ENCODE results near the gene UTP3.
"Not testable (repeated sequence)": the region's sequence is repeated elsewhere in the genome, so short reads cannot be mapped to it uniquely, and the experiment has no call there.

Gene UTP3, protein sequence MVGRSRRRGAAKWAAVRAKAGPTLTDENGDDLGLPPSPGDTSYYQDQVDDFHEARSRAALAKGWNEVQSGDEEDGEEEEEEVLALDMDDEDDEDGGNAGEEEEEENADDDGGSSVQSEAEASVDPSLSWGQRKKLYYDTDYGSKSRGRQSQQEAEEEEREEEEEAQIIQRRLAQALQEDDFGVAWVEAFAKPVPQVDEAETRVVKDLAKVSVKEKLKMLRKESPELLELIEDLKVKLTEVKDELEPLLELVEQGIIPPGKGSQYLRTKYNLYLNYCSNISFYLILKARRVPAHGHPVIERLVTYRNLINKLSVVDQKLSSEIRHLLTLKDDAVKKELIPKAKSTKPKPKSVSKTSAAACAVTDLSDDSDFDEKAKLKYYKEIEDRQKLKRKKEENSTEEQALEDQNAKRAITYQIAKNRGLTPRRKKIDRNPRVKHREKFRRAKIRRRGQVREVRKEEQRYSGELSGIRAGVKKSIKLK

GRCh38 chr4:70687821-70688794 is at the start of gene UTP3:
Gene UTP3, plus strand, starts transcription at chr4:70688532. Its CDS starts 146 bp downstream, at chr4:70688678.
- TF ChIP-seq, protein P1, sequence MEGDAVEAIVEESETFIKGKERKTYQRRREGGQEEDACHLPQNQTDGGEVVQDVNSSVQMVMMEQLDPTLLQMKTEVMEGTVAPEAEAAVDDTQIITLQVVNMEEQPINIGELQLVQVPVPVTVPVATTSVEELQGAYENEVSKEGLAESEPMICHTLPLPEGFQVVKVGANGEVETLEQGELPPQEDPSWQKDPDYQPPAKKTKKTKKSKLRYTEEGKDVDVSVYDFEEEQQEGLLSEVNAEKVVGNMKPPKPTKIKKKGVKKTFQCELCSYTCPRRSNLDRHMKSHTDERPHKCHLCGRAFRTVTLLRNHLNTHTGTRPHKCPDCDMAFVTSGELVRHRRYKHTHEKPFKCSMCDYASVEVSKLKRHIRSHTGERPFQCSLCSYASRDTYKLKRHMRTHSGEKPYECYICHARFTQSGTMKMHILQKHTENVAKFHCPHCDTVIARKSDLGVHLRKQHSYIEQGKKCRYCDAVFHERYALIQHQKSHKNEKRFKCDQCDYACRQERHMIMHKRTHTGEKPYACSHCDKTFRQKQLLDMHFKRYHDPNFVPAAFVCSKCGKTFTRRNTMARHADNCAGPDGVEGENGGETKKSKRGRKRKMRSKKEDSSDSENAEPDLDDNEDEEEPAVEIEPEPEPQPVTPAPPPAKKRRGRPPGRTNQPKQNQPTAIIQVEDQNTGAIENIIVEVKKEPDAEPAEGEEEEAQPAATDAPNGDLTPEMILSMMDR (IDR thresholded peaks at IDR 0.05; ENCODE audit: insufficient read depth, low read length, missing control alignments), result peak; percentile 98
- ChIA-PET POLR2A (interaction anchor here (1.0 to 1.3 kb wide), 2 partner anchors 16 to 151 kb away, joined by 3 to 4 read pairs; no protein-coding TSS in a partner anchor), CTCF (interaction anchor here (0.6 to 3.6 kb wide), 34 partner anchors 8 to 495 kb away, joined by 3 to 31 read pairs (median 4); partner anchors contain the start of genes JCHAIN, MOB1B and RUFY3)
- H3K4me3 ChIP-seq (ENCODE audit: low read depth, low read length), result peak within 1 kb of the TSS; percentile 98
- DNase-seq (ENCODE audit: low read depth, low spot score), result peak; percentile 97

GRCh38 chr4:70640192-70640591 is 48.1 kb upstream of the UTP3 start:
- TF ChIP-seq, protein P1 (IDR thresholded peaks at IDR 0.05; ENCODE audit: insufficient read depth, low read length, missing control alignments), result no peak
- DNase-seq (ENCODE audit: low read depth, low spot score), result no peak
- CTCF ChIA-PET, result interaction anchor here (1.3 kb wide), 1 partner anchor 12 kb away, joined by 4 read pairs; no protein-coding TSS in a partner anchor
- POLR2A ChIA-PET, result no interaction called here
- H3K4me3 ChIP-seq (ENCODE audit: low read depth, low read length), result no peak overlapping the region

DNA sequence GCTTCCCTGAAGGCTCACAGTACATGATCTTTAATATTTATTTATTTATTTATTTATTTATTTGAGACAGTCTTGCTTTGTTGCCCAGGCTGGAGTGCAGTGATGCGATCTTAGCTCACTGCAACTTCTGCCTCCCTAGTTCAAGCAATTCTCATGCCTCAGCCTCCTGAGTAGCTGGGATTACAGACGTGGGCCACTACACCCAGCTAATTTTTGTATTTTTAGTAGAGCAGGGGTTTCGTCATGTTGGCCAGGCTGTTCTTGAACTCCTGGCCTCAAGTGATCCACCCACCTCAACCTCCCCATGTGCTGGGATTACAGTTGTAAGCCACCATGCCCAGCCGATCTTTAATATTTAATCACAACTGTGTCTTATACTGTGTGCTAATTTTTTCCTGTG is 37.6 kb upstream of the UTP3 start:
- DNase-seq (ENCODE audit: low read depth, low spot score); H3K4me3 ChIP-seq (ENCODE audit: low read depth, low read length); POLR2A ChIA-PET: not testable (repeated sequence)
- CTCF ChIA-PET, result interaction anchor here (1.0 to 2.1 kb wide), 4 partner anchors 9 to 536 kb away, joined by 3 to 24 read pairs (median 4); partner anchors contain the start of gene UTP3

- H3K4me3 ChIP-seq (ENCODE audit: low read depth, low read length), result no peak overlapping the region
- CTCF ChIA-PET, result interaction anchor here (0.6 to 2.1 kb wide), 54 partner anchors 9 to 1061 kb away, joined by 3 to 34 read pairs (median 4); partner anchors contain the start of genes ENAM, GRSF1, JCHAIN and UTP3
- no peak for DNase-seq (ENCODE audit: low read depth, low spot score)
- POLR2A ChIA-PET, result no interaction called here
- TF ChIP-seq, protein P1 (IDR thresholded peaks at IDR 0.05; ENCODE audit: insufficient read depth, low read length, missing control alignments), result peak; percentile 14
Observed at GRCh38 chr4:70651864-70652506, 36.3 kb upstream of the UTP3 start.

DNA sequence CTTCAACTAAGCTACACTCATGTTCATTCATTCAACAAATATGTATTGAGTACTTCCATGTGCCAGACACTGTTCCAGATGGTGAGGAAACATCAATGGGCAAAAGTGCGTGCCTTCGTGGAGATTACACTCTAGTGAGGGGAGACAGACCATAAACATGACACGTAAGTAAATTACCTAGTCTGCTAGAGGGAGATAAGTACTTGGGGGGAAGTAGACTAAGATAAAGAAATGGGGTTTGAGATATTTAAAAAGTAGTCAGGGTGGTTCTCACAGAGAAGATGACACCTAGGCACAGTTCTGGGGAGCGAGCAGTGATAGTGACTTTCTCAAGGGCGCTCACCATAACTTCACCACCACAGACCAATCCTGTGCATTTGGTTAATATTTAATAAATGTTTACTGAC is 33.7 kb upstream of the UTP3 start:
- ChIA-PET POLR2A (no interaction called here), CTCF (interaction anchor here (1.0 kb wide), 1 partner anchor 33 kb away, joined by 3 read pairs; no protein-coding TSS in a partner anchor)
- no peak for DNase-seq (ENCODE audit: low read depth, low spot score)
- TF ChIP-seq, protein P1 (IDR thresholded peaks at IDR 0.05; ENCODE audit: insufficient read depth, low read length, missing control alignments), result no peak
- H3K4me3 ChIP-seq (ENCODE audit: low read depth, low read length), result no peak overlapping the region

DNA sequence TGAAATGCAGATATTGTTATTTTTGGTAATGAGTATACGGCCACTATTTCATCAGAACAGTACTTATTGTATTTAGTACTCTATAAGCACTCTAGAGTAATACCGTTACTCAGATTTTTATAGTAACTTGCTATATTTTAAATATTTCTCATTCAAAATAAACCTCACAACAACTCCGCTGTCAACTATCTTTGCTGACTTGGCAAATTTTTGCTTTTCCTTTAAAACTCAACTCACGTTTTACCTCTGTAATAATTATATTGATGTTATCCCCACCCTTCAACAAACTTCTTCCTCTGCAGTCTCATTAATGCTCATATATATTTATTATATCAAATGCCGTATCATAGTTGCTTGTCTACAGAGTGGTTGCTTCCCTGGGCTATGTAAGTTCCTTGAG is 31.0 kb upstream of the UTP3 start:
- ChIA-PET POLR2A (no interaction called here), CTCF (interaction anchor here (1.0 to 1.8 kb wide), 4 partner anchors 19 to 56 kb away, joined by 3 to 7 read pairs (median 3); no protein-coding TSS in a partner anchor)
- DNase-seq (ENCODE audit: low read depth, low spot score), result no peak
- TF ChIP-seq, protein P1 (IDR thresholded peaks at IDR 0.05; ENCODE audit: insufficient read depth, low read length, missing control alignments), result no peak
- no peak overlapping the region for H3K4me3 ChIP-seq (ENCODE audit: low read depth, low read length)
